ENCODE results near the gene KRT86. TPM values are rescaled to one million over a fixed set of nuclear protein-coding genes. Genes with fewer than 3 reads are reported as not detected.

Gene KRT86
- total and polyA plus RNA-seq, 2 experiments from 2014 or later, result 0.16 TPM; not detected in 1

- TF ChIP-seq CTCF (conservative IDR thresholded peaks at IDR 0.05; ENCODE audit: low read depth in 2 of 2) (no peak), EZH2 (IDR thresholded peaks at IDR 0.05; ENCODE audit: low read depth, unreplicated experiment) (no peak), NANOG (IDR thresholded peaks at IDR 0.05; ENCODE audit: borderline replicate concordance) (no peak), EZH2phosphoT487 (IDR thresholded peaks at IDR 0.05; ENCODE audit: unreplicated experiment) (no peak), STAT1 (IDR thresholded peaks at IDR 0.05; ENCODE audit: unreplicated experiment) (no peak), JUNB (IDR thresholded peaks at IDR 0.05; ENCODE audit: unreplicated experiment) (no peak), ZNF114 (CRISPR knock-in tag; IDR thresholded peaks at IDR 0.05) (no peak)
- TF ChIP-seq, protein P1, sequence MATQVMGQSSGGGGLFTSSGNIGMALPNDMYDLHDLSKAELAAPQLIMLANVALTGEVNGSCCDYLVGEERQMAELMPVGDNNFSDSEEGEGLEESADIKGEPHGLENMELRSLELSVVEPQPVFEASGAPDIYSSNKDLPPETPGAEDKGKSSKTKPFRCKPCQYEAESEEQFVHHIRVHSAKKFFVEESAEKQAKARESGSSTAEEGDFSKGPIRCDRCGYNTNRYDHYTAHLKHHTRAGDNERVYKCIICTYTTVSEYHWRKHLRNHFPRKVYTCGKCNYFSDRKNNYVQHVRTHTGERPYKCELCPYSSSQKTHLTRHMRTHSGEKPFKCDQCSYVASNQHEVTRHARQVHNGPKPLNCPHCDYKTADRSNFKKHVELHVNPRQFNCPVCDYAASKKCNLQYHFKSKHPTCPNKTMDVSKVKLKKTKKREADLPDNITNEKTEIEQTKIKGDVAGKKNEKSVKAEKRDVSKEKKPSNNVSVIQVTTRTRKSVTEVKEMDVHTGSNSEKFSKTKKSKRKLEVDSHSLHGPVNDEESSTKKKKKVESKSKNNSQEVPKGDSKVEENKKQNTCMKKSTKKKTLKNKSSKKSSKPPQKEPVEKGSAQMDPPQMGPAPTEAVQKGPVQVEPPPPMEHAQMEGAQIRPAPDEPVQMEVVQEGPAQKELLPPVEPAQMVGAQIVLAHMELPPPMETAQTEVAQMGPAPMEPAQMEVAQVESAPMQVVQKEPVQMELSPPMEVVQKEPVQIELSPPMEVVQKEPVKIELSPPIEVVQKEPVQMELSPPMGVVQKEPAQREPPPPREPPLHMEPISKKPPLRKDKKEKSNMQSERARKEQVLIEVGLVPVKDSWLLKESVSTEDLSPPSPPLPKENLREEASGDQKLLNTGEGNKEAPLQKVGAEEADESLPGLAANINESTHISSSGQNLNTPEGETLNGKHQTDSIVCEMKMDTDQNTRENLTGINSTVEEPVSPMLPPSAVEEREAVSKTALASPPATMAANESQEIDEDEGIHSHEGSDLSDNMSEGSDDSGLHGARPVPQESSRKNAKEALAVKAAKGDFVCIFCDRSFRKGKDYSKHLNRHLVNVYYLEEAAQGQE (IDR thresholded peaks at IDR 0.05; ENCODE audit: unreplicated experiment), result no peak
These were observed 36.1 kb upstream of the KRT86 start (continued) for GRCh38 chr12:52238207-52238840.

DNA sequence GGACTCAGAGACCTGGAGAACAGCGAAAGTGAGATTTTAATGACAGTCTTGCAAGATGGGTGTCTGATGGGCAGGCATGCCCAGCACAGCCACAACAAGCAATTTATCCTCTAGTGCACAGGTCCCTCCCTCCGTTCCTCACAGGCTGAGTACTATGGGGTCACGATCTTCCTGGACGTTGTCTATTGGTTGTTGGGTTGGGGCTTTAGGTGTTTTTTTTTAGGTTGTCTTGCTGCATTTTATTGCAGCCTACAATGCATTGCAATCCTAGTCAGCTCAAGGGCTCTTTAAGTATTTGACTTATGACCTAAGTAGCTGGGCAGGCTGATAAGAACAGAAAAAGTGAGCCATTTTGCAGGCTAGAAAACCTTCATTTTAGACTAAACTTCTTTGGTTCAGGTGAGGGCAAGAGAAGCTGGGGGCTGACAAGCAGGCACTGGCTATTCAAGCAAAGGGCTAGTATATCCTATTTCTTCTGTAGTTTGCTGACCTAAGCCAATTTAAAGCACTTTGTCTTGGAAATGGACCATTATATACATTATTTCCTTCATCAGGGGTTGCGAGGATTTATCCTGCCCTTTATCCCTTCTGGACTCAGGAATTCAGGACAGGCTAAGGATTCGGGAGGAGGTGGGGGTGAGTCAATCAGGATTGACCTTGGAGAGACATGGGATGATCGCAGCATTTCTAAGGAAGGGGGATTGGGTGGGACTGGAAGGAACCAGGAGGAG lies 35.4 kb upstream of the KRT86 start:
- H3K36me3 Mint-ChIP-seq (ENCODE audit: low read depth), result peaks cover 14% of the 10 kb centered on the region
- Histone ChIP-seq H4K20me1 (replicated peaks; ENCODE audit: insufficient read depth) (no peaks in the 10 kb centered on the region), H3K4me2 (no peak overlapping the region), H3K27ac (ENCODE audit: low read depth) (no peak overlapping the region), H3F3A (replicated peaks; ENCODE audit: low read depth) (no peaks in the 10 kb centered on the region), H3K79me2 (replicated peaks; ENCODE audit: insufficient read depth) (no peaks in the 10 kb centered on the region), H3K4me3 (no peak overlapping the region), H2AFZ (no peak overlapping the region), H3K27me3 (ENCODE audit: insufficient read depth) (peaks cover 7% of the 10 kb centered on the region), H3K36me3 (ENCODE audit: insufficient read depth) (no peaks in the 10 kb centered on the region), H3K4me1 (ENCODE audit: insufficient read depth) (peaks cover 23% of the 10 kb centered on the region), H3K9me2 (ENCODE audit: insufficient read depth) (0 out of 2 replicates have a peak, but pooled peaks cover 5% of the 10 kb centered on the region)
- DNase-seq (ENCODE audit: low spot score), result no peak
- no peaks in the 10 kb centered on the region for H3K9me3 Mint-ChIP-seq
- H3K4me1 Mint-ChIP-seq, result peaks cover 40% of the 10 kb centered on the region
- H3K27me3 Mint-ChIP-seq (ENCODE audit: insufficient read depth, low read depth, poor library complexity), result peaks cover 23% of the 10 kb centered on the region
- H3K27ac Mint-ChIP-seq, result no peak overlapping the region
- no peak for ATAC-seq
- H3K4me3 Mint-ChIP-seq, result no peak overlapping the region
- TF ChIP-seq JUNB (IDR thresholded peaks at IDR 0.05; ENCODE audit: unreplicated experiment) (no peak), ZNF331 (CRISPR knock-in tag; IDR thresholded peaks at IDR 0.05; ENCODE audit: low read depth) (no peak), EZH2phosphoT487 (IDR thresholded peaks at IDR 0.05; ENCODE audit: unreplicated experiment) (no peak), ZNF114 (CRISPR knock-in tag; IDR thresholded peaks at IDR 0.05) (no peak), CTCF (conservative IDR thresholded peaks at IDR 0.05; ENCODE audit: low read depth in 2 of 2) (no peak)
